ENCODE data around the gene CCNL1.

CCNL1 gene

DNA sequence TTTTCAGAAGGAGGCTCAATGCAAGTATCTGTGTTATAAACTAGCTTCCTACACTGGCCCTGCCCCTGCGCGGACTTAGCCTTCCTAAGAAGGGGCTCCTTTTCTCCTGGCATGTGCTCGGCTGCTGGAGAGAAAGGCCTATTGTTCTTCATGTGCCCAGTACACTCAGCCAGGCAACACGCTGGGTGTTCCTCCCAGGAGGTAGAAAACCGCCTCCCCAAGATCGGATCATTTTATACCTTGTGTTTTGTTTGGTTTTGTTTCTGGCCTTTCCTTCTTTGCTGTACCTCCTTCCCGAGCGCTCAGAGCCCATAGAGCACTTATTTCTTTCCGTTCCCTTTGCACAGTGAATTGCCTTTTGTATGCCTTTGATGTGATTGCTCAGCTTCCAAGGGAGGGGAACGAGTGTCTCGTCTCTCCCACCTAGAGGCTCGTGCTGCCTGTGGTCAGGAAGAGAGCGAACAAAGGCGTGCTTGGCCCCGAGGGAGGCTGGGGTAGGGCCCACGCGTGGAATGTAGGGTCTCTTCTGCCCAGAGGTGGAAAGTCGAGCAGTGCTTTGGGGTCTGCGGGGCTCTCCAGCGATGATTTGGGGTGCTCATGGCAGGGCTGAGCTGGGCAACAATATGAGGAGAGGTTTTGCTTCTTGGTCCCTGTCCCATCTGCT lies 30.0 kb downstream of the CCNL1 start:
- Histone ChIP-seq H3K4me1 (peaks cover 24% of the 10 kb centered on the region), H2AFZ (peak overlapping the region; percentile 82), H3K4me3 (ENCODE audit: low read depth, low read length) (no peak overlapping the region), H3K9ac (no peak overlapping the region), H3K4me2 (ENCODE audit: low read length) (no peak overlapping the region), H3K27me3 (ENCODE audit: control insufficient read depth, insufficient read depth, low read length) (no peaks in the 10 kb centered on the region), H3K36me3 (ENCODE audit: control insufficient read depth, insufficient read depth, low read length) (no peaks in the 10 kb centered on the region), H3K9me3 (ENCODE audit: control insufficient read depth, low read length) (no peaks in the 10 kb centered on the region), H3K27ac (no peak overlapping the region), H3K79me2 (no peaks in the 10 kb centered on the region)
- TF ChIP-seq, protein P1, sequence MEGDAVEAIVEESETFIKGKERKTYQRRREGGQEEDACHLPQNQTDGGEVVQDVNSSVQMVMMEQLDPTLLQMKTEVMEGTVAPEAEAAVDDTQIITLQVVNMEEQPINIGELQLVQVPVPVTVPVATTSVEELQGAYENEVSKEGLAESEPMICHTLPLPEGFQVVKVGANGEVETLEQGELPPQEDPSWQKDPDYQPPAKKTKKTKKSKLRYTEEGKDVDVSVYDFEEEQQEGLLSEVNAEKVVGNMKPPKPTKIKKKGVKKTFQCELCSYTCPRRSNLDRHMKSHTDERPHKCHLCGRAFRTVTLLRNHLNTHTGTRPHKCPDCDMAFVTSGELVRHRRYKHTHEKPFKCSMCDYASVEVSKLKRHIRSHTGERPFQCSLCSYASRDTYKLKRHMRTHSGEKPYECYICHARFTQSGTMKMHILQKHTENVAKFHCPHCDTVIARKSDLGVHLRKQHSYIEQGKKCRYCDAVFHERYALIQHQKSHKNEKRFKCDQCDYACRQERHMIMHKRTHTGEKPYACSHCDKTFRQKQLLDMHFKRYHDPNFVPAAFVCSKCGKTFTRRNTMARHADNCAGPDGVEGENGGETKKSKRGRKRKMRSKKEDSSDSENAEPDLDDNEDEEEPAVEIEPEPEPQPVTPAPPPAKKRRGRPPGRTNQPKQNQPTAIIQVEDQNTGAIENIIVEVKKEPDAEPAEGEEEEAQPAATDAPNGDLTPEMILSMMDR (IDR thresholded peaks at IDR 0.05), result no peak

DNA sequence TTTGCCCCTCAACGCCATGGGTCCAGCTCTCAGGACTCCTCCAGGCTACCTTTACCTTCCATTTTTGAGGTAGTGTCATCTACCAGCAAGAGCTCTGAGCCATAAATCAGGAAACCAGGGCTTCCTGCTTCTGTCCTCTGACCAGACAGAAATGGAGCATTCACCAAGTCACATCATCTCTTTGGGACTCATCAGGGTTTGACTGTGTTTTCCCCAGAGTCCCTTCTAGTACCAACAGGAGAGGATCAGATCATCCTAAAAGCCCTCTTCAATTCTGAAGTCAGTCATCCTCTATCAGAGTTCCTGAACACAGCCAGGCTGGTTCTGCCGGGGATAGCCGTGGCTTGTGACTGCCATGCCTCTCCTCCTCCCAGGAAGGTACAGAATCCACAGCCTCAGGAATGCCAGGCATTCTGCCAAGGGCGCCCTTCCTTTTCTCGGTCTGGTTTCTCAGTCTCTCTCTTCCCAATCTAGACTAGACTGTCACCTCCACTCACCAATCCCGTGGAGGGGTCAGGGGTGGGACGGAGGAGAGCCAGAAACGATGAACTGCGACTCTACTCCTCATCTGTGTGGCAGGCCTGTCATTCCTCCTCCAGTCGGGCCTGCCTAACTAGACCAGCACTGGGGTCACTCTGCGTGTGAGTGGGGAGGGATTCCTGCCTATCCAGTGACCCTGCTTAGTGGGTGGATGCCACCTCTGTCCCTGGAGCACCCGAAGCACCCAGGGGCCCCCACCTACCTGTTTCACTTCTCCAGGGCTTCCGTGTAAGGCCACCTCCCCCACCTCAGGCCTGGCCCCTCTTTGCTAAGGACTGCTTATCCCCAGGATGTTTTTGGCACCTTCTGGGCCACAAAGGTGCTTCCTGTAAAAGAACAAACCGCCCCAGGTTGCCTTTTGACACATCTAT lies 30.9 kb downstream of the CCNL1 start:
- Histone ChIP-seq H2AFZ (peak overlapping the region; percentile 82), H3K9ac (no peak overlapping the region), H3K36me3 (ENCODE audit: control insufficient read depth, insufficient read depth, low read length) (no peaks in the 10 kb centered on the region), H3K79me2 (no peaks in the 10 kb centered on the region), H3K4me3 (ENCODE audit: low read depth, low read length) (no peak overlapping the region), H3K27ac (peak overlapping the region; percentile 34), H3K4me1 (peaks cover 16% of the 10 kb centered on the region), H3K4me2 (ENCODE audit: low read length) (no peak overlapping the region), H3K27me3 (ENCODE audit: control insufficient read depth, insufficient read depth, low read length) (no peaks in the 10 kb centered on the region), H3K9me3 (ENCODE audit: control insufficient read depth, low read length) (no peaks in the 10 kb centered on the region)
- TF ChIP-seq, protein P1 (IDR thresholded peaks at IDR 0.05), result no peak

DNA sequence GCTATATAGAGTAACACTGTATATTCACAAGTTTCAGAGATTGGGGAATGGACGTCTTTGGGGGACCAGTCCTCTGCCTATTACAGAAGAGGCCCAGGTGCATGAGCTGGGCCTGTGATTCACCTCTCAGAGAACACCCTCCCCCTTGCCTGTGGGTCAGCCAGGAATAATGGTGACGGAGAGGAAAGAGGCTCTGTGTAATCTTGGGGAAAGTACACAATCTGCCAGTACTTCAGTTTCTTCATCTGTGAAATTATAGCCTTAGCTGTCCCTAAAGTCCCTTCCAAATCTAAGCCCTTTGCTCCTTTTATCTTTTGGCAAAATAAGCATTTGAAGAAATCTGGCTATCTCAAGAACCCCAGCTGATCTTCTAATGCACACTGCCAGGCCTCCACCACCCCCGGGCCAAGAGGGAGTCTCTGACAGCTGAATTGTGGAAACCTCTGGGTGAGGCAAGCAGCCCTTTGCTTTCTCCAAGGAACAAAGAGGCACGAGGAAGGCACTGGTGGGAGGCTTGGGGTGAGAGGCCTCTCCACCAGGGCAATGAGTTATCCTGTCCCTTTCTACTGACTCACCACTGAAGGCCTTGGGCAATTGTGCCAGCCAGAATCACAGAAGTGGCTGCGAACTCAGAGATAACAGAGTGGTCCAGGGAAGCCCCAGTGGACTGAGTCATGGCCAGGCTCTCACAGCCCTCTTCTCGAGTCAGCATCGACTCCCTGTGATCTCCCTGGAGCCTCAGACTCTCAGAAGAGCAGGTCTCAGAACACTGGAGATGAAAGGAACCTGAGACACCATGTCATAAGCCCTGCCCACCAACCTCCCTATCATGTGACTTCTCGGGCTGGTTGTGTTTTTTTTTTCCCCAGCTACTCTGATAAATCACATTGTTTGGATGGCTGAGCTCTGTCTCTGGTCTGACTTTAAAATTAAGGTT lies 31.8 kb downstream of the CCNL1 start:
- Histone ChIP-seq H3K4me3 (ENCODE audit: low read depth, low read length) (no peak overlapping the region), H3K9me3 (ENCODE audit: control insufficient read depth, low read length) (no peaks in the 10 kb centered on the region), H2AFZ (peak overlapping the region; percentile 82), H3K27me3 (ENCODE audit: control insufficient read depth, insufficient read depth, low read length) (no peaks in the 10 kb centered on the region), H3K4me2 (ENCODE audit: low read length) (no peak overlapping the region), H3K9ac (no peak overlapping the region), H3K4me1 (peaks cover 15% of the 10 kb centered on the region), H3K79me2 (no peaks in the 10 kb centered on the region), H3K27ac (peak overlapping the region; percentile 34), H3K36me3 (ENCODE audit: control insufficient read depth, insufficient read depth, low read length) (no peaks in the 10 kb centered on the region)
- TF ChIP-seq, protein P1 (IDR thresholded peaks at IDR 0.05), result no peak

DNA sequence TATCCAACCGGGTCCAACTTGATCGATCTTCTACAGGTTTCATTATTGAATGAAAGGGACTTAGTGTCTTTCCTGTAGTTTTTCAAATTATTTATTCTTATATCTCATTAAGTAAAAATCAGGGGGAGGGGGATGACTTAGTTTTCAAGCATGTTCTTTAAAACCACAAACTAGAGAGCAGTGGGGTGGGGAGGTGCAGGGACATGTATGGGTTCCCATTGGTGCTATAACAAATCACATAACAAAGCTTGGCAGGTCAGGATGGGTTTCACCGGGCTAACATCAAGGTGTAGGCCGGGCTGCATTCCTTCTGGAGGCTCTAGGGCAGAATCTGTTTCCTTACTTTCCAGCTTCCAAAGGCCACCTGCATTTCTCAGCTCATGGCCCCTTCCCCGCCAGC lies 32.7 kb downstream of the CCNL1 start:
- Histone ChIP-seq H2AFZ (no peak overlapping the region), H3K79me2 (no peaks in the 10 kb centered on the region), H3K4me1 (peaks cover 15% of the 10 kb centered on the region), H3K4me2 (ENCODE audit: low read length) (no peak overlapping the region), H3K4me3 (ENCODE audit: low read depth, low read length) (no peak overlapping the region), H3K27ac (no peak overlapping the region), H3K9ac (no peak overlapping the region), H3K9me3 (ENCODE audit: control insufficient read depth, low read length) (no peaks in the 10 kb centered on the region), H3K27me3 (ENCODE audit: control insufficient read depth, insufficient read depth, low read length) (no peaks in the 10 kb centered on the region), H3K36me3 (ENCODE audit: control insufficient read depth, insufficient read depth, low read length) (no peaks in the 10 kb centered on the region)
- TF ChIP-seq, protein P1 (IDR thresholded peaks at IDR 0.05), result no peak

Measured in parathyroid adenoma (tissue), 2 donors.